B cell (primary cell): ENCODE data around the gene ADGRV1. TPM values are rescaled to one million over a fixed set of nuclear protein-coding genes. Genes with fewer than 3 reads are reported as not detected.

Source experiments
- ATAC-seq: fragments of 200-7000 bp; cut with Tn5 transposase; one replicate; pipeline ENCODE4 v1.10.0; 2021; ENCODE audit warnings: low read depth, mild to moderate bottlenecking, moderate number of reproducible peaks, moderate library complexity
- CTCF ChIA-PET: fragments of 350-600 bp; sonication (Branson Sonifier 250); formaldehyde crosslinking; loops from one replicate; lab custom pipeline; 2021; ENCODE audit warnings: antibody characterized with exemption, inconsistent platforms; lab: Charles Lee
- POLR2A ChIA-PET: fragments of 350-600 bp; sonication (Branson Sonifier 250); formaldehyde crosslinking; loops from one replicate; lab custom pipeline; 2021; ENCODE audit warnings: antibody characterized with exemption; lab: Charles Lee
- DNase-seq: peaks from one replicate; pipeline ENCODE4 v3.0.0; 2013
- H2AFZ ChIP-seq: 2 replicates; pipeline ENCODE4 v1.6.1; 2012; ENCODE audit warnings: mild to moderate bottlenecking, low read depth, low read length; ENCODE audit not compliant: insufficient read depth, poor library complexity, severe bottlenecking
- H3K27ac ChIP-seq, 2 donors: 1 replicate in 1 of 2; 2 replicates in 1 of 2; pipeline ENCODE4 v1.5.1; 2012 to 2013; ENCODE audit warnings: low read length in 2 of 2, mild to moderate bottlenecking in 2 of 2, moderate library complexity in 1 of 2
- H3K27me3 ChIP-seq, 4 experiments: fragments of 200-600 bp in 1 of 4; sonication (generic) in 1 of 4; replicated peaks in 1 of 4; 1 replicate in 2 of 4; 2 replicates in 2 of 4; pipeline versions ENCODE4 v1.6.1 to v1.7.0; 2013 to 2016; ENCODE audit warnings: low read length in 3 of 4, mild to moderate bottlenecking in 2 of 4, mixed read lengths in 1 of 4, moderate library complexity in 1 of 4; ENCODE audit not compliant: insufficient read depth in 4 of 4, control insufficient read depth in 3 of 4; ENCODE audit errors: control extremely low read depth in 1 of 4
- H3K36me3 ChIP-seq, 2 experiments: replicated peaks in 1 of 2; 1 replicate in 1 of 2; 2 replicates in 1 of 2; pipeline versions ENCODE4 v1.6.1 to v1.7.1; 2013; ENCODE audit warnings: low read length in 1 of 2; ENCODE audit not compliant: insufficient read depth in 2 of 2, control insufficient read depth in 1 of 2; ENCODE audit errors: control extremely low read depth in 1 of 2, extremely low read depth in 1 of 2
- H3K4me1 ChIP-seq, 2 donors: fragments of 200-600 bp in 1 of 2; sonication (generic) in 1 of 2; 1 replicate in 1 of 2; 2 replicates in 1 of 2; pipeline versions ENCODE4 v1.5.1 to v1.6.1; 2013 to 2017; ENCODE audit warnings: low read length in 2 of 2; ENCODE audit not compliant: control insufficient read depth in 2 of 2, insufficient read depth in 2 of 2
- H3K4me2 ChIP-seq: replicated peaks from 2 replicates; pipeline ENCODE3; 2012; ENCODE audit warnings: mild to moderate bottlenecking, low read depth, low read length; ENCODE audit not compliant: poor library complexity, severe bottlenecking
- H3K4me3 ChIP-seq, 5 experiments: fragments of 200-600 bp in 1 of 5; sonication (generic) in 1 of 5; 1 replicate in 3 of 5; 2 replicates in 2 of 5; pipeline versions ENCODE4 v1.5.1 to v1.7.0; 2011 to 2016; ENCODE audit warnings: low read length in 4 of 5, mild to moderate bottlenecking in 4 of 5, low read depth in 2 of 5, control low read depth in 1 of 5, moderate library complexity in 1 of 5; ENCODE audit not compliant: insufficient read depth in 1 of 5; ENCODE audit errors: control extremely low read depth in 1 of 5, extremely low read depth in 1 of 5
- H3K79me2 ChIP-seq: fragments of 200-600 bp; sonication (generic); one replicate; pipeline ENCODE4 v1.6.0; 2016; ENCODE audit warnings: low read length; ENCODE audit not compliant: control insufficient read depth, insufficient read depth
- H3K9ac ChIP-seq: fragments of 200-600 bp; sonication (generic); 2 replicates; pipeline ENCODE4 v1.6.1; 2017; ENCODE audit warnings: mild to moderate bottlenecking, low read length, moderate library complexity
- H3K9me3 ChIP-seq, 3 donors: one replicate each; pipeline versions ENCODE4 v1.6.1 to v1.7.1; 2013; ENCODE audit warnings: low read length in 2 of 3; ENCODE audit not compliant: control insufficient read depth in 2 of 3, insufficient read depth in 1 of 3; ENCODE audit errors: control extremely low read depth in 1 of 3
- H4K20me1 ChIP-seq: 2 replicates; pipeline ENCODE4 v1.6.0; 2012; ENCODE audit warnings: mild to moderate bottlenecking, low read length; ENCODE audit not compliant: insufficient read depth, control insufficient read depth, poor library complexity, severe bottlenecking
- H3K27ac Mint-ChIP-seq: one replicate; pipeline ENCODE4 v1.8.0; 2021; ENCODE audit warnings: mixed read lengths
- H3K27me3 Mint-ChIP-seq: one replicate; pipeline ENCODE4 v1.8.0; 2021; ENCODE audit warnings: mixed read lengths
- H3K4me1 Mint-ChIP-seq: one replicate; pipeline ENCODE4 v1.8.0; 2021; ENCODE audit warnings: mixed read lengths
- H3K4me3 Mint-ChIP-seq: one replicate; pipeline ENCODE4 v1.8.0; 2021; ENCODE audit warnings: mixed read lengths
- H3K9me3 Mint-ChIP-seq: one replicate; pipeline ENCODE4 v1.8.0; 2022; ENCODE audit warnings: mixed read lengths; ENCODE audit not compliant: insufficient read depth
- EZH2 ChIP-seq: IDR thresholded peaks from 2 replicates; pipeline ENCODE4 v1.6.1; 2012; ENCODE audit warnings: borderline replicate concordance, low read depth, mild to moderate bottlenecking, moderate library complexity, low read length; ENCODE audit not compliant: insufficient read depth, poor library complexity, severe bottlenecking
- WGBS: methylation state at CpG from one replicate; pipeline ENCODE4 v1.1.5; 2013; ENCODE audit warnings: missing lambda C conversion rate; ENCODE audit not compliant: insufficient coverage; 5-methylcytosine and 5-hydroxymethylcytosine counted together
- intact Hi-C: fragments of 100-400 bp; cut with micrococcal nuclease; formaldehyde crosslinking; loops from one replicate; pipeline ENCODE4 v1.10.0; 2022
- polyA plus RNA-seq: library from polyadenylated mRNA; depleted of rRNA; stranded (reverse); fragments of >200 nt; gene quantifications from 2 replicates; pipeline ENCODE4 v1.2.3, GENCODE V29; 2012
- total RNA-seq, 2 donors: library from RNA; stranded (reverse); fragments of 120-200 nt in 1 of 2; gene quantifications; 1 replicate in 1 of 2; 2 replicates in 1 of 2; pipeline versions ENCODE4 v1.2.3 to v1.2.4, GENCODE V29; 2013 to 2022
- TF ChIP-seq, protein P1 (sequence below): fragments of 200-600 bp; IDR thresholded peaks from one replicate; pipeline ENCODE4 v1.8.0; 2022; ENCODE audit warnings: antibody characterized with exemption, mild to moderate bottlenecking

ADGRV1 gene
- total and polyA plus RNA-seq, 2 donors (not counting 1 experiment from before 2014, with no cell fraction given): 0.07 TPM; not detected in 1

DNA sequence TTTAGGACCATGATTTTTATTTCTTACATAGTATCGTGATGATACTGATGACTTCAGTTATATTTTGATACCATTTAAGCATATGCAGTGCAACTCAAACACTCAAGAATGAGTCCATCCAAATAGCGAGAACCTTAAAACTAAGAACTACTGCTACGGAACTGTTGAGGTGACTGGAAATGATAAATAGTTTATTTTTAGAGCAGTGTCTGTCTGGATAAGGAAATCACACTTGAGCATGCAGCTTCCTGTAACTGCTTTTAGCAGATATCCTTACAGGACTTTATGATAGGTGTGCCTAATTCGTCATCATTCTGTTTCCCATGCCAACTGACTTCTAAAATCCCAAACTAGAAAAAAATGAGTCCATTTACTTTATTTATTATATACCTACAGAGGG is 85.5 kb downstream of the ADGRV1 start:
- Mint-ChIP-seq H3K4me3 (no peak overlapping the region), H3K4me1 (no peaks in the 10 kb centered on the region), H3K27me3 (peaks cover 2% of the 10 kb centered on the region), H3K9me3 (no peaks in the 10 kb centered on the region), H3K27ac (no peak overlapping the region)
- H3K4me3 ChIP-seq: no peak overlapping the region
- no CpG with 5 or more reads among the region's 4 CpGs for WGBS
- POLR2A ChIA-PET: no interaction called here
- no peaks in the 10 kb centered on the region for H3K27me3 ChIP-seq
- CTCF ChIA-PET: no interaction called here
- H3K9ac ChIP-seq: no peak overlapping the region
- no peaks in the 10 kb centered on the region for H3K79me2 ChIP-seq
- no peak overlapping the region for H3K27ac ChIP-seq
- H2AFZ ChIP-seq: no peak overlapping the region
- no peaks in the 10 kb centered on the region for H3K9me3 ChIP-seq
- DNase-seq (no peak), ATAC-seq (no peak)
- no peaks in the 10 kb centered on the region for H3K4me1 ChIP-seq
- no peaks in the 10 kb centered on the region for H3K36me3 ChIP-seq
- H3K4me2 ChIP-seq: no peak overlapping the region
- H4K20me1 ChIP-seq: no peaks in the 10 kb centered on the region
- intact Hi-C loops: no loop called here
- TF ChIP-seq, protein P1, sequence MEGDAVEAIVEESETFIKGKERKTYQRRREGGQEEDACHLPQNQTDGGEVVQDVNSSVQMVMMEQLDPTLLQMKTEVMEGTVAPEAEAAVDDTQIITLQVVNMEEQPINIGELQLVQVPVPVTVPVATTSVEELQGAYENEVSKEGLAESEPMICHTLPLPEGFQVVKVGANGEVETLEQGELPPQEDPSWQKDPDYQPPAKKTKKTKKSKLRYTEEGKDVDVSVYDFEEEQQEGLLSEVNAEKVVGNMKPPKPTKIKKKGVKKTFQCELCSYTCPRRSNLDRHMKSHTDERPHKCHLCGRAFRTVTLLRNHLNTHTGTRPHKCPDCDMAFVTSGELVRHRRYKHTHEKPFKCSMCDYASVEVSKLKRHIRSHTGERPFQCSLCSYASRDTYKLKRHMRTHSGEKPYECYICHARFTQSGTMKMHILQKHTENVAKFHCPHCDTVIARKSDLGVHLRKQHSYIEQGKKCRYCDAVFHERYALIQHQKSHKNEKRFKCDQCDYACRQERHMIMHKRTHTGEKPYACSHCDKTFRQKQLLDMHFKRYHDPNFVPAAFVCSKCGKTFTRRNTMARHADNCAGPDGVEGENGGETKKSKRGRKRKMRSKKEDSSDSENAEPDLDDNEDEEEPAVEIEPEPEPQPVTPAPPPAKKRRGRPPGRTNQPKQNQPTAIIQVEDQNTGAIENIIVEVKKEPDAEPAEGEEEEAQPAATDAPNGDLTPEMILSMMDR: no peak
- TF ChIP-seq EZH2: no peak

DNA sequence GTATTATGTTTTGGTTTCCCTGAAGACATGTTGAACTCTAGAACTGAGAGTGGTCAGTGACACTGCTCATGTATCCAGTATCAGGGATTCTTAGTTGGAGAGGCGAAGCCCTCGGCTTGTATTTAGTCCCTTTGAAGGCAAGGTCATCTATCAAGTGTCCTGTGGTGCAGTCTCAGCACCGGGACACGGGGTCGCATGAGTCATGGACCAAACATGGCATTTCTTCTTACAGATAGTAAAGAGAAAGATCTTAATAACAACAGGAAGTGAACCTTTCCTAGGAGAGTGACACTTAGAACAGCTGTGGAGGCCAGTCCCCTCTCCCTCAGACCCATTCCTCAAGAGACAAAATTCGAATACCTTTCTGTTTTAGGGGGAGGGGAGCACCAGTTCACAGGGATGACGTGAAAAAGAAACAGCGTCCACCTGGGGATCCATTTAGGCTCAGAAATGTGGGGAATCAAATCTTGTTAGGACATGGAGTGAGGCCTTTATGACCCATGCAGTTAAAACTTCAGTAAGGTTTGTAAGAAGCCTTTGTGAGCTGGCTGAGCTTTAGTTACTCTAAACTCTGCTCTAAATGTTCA is 86.5 kb downstream of the ADGRV1 start:
- intact Hi-C loops: no loop called here
- H3K9me3 Mint-ChIP-seq: no peaks in the 10 kb centered on the region
- 70% methylated on average over 3 of the region's 8 CpGs for WGBS
- no peak overlapping the region for H3K9ac ChIP-seq
- no peak overlapping the region for H3K4me2 ChIP-seq
- no peak overlapping the region for H2AFZ ChIP-seq
- POLR2A ChIA-PET: no interaction called here
- no peak for ATAC-seq
- H3K27me3 ChIP-seq: no peaks in the 10 kb centered on the region
- H3K27me3 Mint-ChIP-seq: peaks cover 2% of the 10 kb centered on the region
- H3K36me3 ChIP-seq: no peaks in the 10 kb centered on the region
- H3K79me2 ChIP-seq: no peaks in the 10 kb centered on the region
- H3K9me3 ChIP-seq: no peaks in the 10 kb centered on the region
- no peak overlapping the region for H3K4me3 ChIP-seq
- no peaks in the 10 kb centered on the region for H4K20me1 ChIP-seq
- H3K4me1 ChIP-seq: no peaks in the 10 kb centered on the region
- DNase-seq: no peak
- CTCF ChIA-PET: no interaction called here
- no peaks in the 10 kb centered on the region for H3K4me1 Mint-ChIP-seq
- H3K4me3 Mint-ChIP-seq: no peak overlapping the region
- TF ChIP-seq, protein P1: no peak
- no peak for TF ChIP-seq EZH2
- H3K27ac Mint-ChIP-seq: no peak overlapping the region
- H3K27ac ChIP-seq: no peak overlapping the region
